Measurements from ENCODE around the gene FLNB. TPM values are rescaled to one million over a fixed set of nuclear protein-coding genes. Genes with fewer than 3 reads are reported as not detected.

The FLNB gene
- polyA plus RNA-seq, 1 of the 3 experiments (the other 2 are of a cell fraction), result 127 TPM

GRCh38 chr3:58144478-58145325 is 136.5 kb downstream of the FLNB start:
- Histone ChIP-seq H3K9me2 (no peaks in the 10 kb centered on the region), H2AFZ (ENCODE audit: low read depth) (no peak overlapping the region), H3K4me1 (ENCODE audit: control insufficient read depth in 1 of 2, insufficient read depth in 2 of 2, low read depth in 1 of 2, low read length in 1 of 2) (no peaks in the 10 kb centered on the region; a peak in 1 of 4 replicates), H3F3A (replicated peaks; ENCODE audit: insufficient read depth) (no peaks in the 10 kb centered on the region), H3K79me2 (ENCODE audit: insufficient read depth) (no peaks in the 10 kb centered on the region), H3K36me3 (replicated peaks in 1 of 2; ENCODE audit: control insufficient read depth in 1 of 2, insufficient read depth in 2 of 2, low read length in 1 of 2) (peaks cover 62 to 84% of the 10 kb centered on the region in 2 experiments), H3K4me2 (no peak overlapping the region), H3K27me3 (ENCODE audit: insufficient read depth) (no peaks in the 10 kb centered on the region), H3K4me3 (ENCODE audit: low read depth in 2 of 2, low read length in 1 of 2) (no peak overlapping the region), H4K20me1 (ENCODE audit: insufficient read depth) (no peaks in the 10 kb centered on the region), H3K27ac (ENCODE audit: low read depth in 2 of 2, low read length in 1 of 2) (no peak overlapping the region), H3K9me3 (no peaks in the 10 kb centered on the region), H3K9ac (no peak overlapping the region)
- 91% methylated on average over 7 of the region's 7 CpGs for WGBS (ENCODE audit: low lambda C conversion rate)
- POLR2A ChIA-PET, result no interaction called here
- TF ChIP-seq RAD21 (IDR thresholded peaks at IDR 0.05; ENCODE audit: low read length) (no peak), NRF1 (IDR thresholded peaks at IDR 0.05; ENCODE audit: low read depth, low read length) (no peak), TEAD4 (IDR thresholded peaks at IDR 0.05; ENCODE audit: borderline replicate concordance, insufficient read depth) (no peak), SIN3A (IDR thresholded peaks at IDR 0.05; ENCODE audit: borderline replicate concordance, low read depth, low read length) (no peak), RFX5 (IDR thresholded peaks at IDR 0.05; ENCODE audit: low read length) (no peak), ELF1 (IDR thresholded peaks at IDR 0.05) (no peak), EZH2phosphoT487 (IDR thresholded peaks at IDR 0.05; ENCODE audit: borderline replicate concordance, low read depth) (no peak)
- CTCF ChIA-PET, result no interaction called here
- DNase-seq, result no peak

GRCh38 chr3:58148049-58148448 is 139.8 kb downstream of the FLNB start:
- Histone ChIP-seq H4K20me1 (ENCODE audit: insufficient read depth) (no peaks in the 10 kb centered on the region), H3K27me3 (ENCODE audit: insufficient read depth) (no peaks in the 10 kb centered on the region), H3K79me2 (ENCODE audit: insufficient read depth) (no peaks in the 10 kb centered on the region), H3K9me3 (no peaks in the 10 kb centered on the region), H3K27ac (ENCODE audit: low read depth in 2 of 2, low read length in 1 of 2) (no peak overlapping the region), H3K4me3 (ENCODE audit: low read depth in 2 of 2, low read length in 1 of 2) (no peak overlapping the region), H3K36me3 (replicated peaks in 1 of 2; ENCODE audit: control insufficient read depth in 1 of 2, insufficient read depth in 2 of 2, low read length in 1 of 2) (peaks cover 69 to 87% of the 10 kb centered on the region in 2 experiments), H3F3A (replicated peaks; ENCODE audit: insufficient read depth) (no peaks in the 10 kb centered on the region), H3K4me1 (ENCODE audit: control insufficient read depth in 1 of 2, insufficient read depth in 2 of 2, low read depth in 1 of 2, low read length in 1 of 2) (no peaks in the 10 kb centered on the region), H3K9ac (no peak overlapping the region), H2AFZ (ENCODE audit: low read depth) (no peak overlapping the region), H3K4me2 (no peak overlapping the region), H3K9me2 (no peaks in the 10 kb centered on the region)
- POLR2A ChIA-PET, result no interaction called here
- WGBS (ENCODE audit: low lambda C conversion rate), result 90% methylated on average over 7 of the region's 9 CpGs
- CTCF ChIA-PET, result interaction anchor here (1.0 kb wide), 1 partner anchor 141 kb away, joined by 5 read pairs; no protein-coding TSS in a partner anchor
- TF ChIP-seq PBX3 (IDR thresholded peaks at IDR 0.05) (no peak), REST (IDR thresholded peaks at IDR 0.05; ENCODE audit: low read depth, low read length) (no peak), TEAD4 (IDR thresholded peaks at IDR 0.05; ENCODE audit: borderline replicate concordance, insufficient read depth) (no peak), SMC3 (IDR thresholded peaks at IDR 0.05; ENCODE audit: low read depth, low read length) (no peak), FOSL2 (IDR thresholded peaks at IDR 0.05; ENCODE audit: borderline replicate concordance, low read depth) (no peak)
- DNase-seq, result no peak

Measured in SK-N-SH (cell line).